Muscle layer of colon (tissue), 2 donors: Measurements from ENCODE around the gene CDKAL1.
"Not testable (repeated sequence)": the region's sequence is repeated elsewhere in the genome, so short reads cannot be mapped to it uniquely, and the experiment has no call there.

ENCODE experiments used
- H3K27ac ChIP-seq: one replicate; pipeline ENCODE4 v1.7.0; 2013; ENCODE audit warnings: low read depth, mild to moderate bottlenecking, low read length, moderate library complexity
- H3K27me3 ChIP-seq, 2 donors: one replicate each; pipeline ENCODE4 v1.7.0; 2013; ENCODE audit warnings: low read length in 2 of 2, mild to moderate bottlenecking in 2 of 2; ENCODE audit not compliant: insufficient read depth in 2 of 2, control insufficient read depth in 1 of 2
- H3K36me3 ChIP-seq: one replicate; pipeline ENCODE4 v1.7.0; 2013; ENCODE audit warnings: mild to moderate bottlenecking, low read length; ENCODE audit not compliant: insufficient read depth
- H3K4me1 ChIP-seq: one replicate; pipeline ENCODE4 v1.7.0; 2013; ENCODE audit warnings: mild to moderate bottlenecking, low read length; ENCODE audit not compliant: insufficient read depth
- H3K4me3 ChIP-seq, 2 donors: one replicate each; pipeline ENCODE4 v1.7.0; 2013; ENCODE audit warnings: low read length in 2 of 2, low read depth in 1 of 2, mild to moderate bottlenecking in 1 of 2, moderate library complexity in 1 of 2
- H3K9ac ChIP-seq: one replicate; pipeline ENCODE4 v1.7.0; 2013; ENCODE audit warnings: low read length
- H3K9me3 ChIP-seq: one replicate; pipeline ENCODE4 v1.7.0; 2013; ENCODE audit warnings: mild to moderate bottlenecking, low read length
- donor health status: abdominal sarcoma.
- donor health status: Adenocarcinoma of cecum.

The CDKAL1 gene

DNA sequence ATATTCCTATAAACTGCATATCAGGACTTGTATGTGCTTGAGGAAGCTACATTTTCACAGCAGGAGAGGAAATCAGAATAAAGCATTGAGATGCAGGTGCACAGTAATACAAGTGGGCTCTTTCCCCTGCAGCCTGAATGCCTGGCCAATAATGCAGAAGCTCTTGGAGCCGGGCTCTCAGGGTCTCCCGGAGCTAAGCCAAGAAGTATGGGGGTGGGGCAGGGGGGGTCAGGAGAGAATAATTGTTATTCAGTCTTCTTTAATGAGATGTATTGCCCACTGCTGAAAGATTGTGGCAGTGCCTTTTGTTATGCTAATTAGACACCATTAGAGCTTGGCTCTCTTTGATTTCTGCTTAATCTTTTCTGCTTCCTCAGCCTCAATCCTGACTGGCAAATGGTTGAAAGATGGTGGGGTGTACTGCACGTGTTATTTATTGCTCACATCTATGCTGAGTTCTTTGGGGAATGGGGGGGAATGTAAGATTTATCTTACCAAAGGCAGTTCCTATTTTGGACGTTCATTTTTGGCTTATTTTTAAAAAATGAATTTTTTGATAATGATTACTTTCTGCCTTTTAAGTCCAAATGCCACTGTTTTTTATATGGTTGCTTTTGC lies 651.7 kb downstream of the CDKAL1 start:
- Histone ChIP-seq H3K27ac (no peak overlapping the region), H3K4me3 (no peak overlapping the region), H3K4me1 (no peaks in the 10 kb centered on the region), H3K27me3 (no peaks in the 10 kb centered on the region), H3K36me3 (no peaks in the 10 kb centered on the region), H3K9me3 (no peaks in the 10 kb centered on the region), H3K9ac (no peak overlapping the region)

DNA sequence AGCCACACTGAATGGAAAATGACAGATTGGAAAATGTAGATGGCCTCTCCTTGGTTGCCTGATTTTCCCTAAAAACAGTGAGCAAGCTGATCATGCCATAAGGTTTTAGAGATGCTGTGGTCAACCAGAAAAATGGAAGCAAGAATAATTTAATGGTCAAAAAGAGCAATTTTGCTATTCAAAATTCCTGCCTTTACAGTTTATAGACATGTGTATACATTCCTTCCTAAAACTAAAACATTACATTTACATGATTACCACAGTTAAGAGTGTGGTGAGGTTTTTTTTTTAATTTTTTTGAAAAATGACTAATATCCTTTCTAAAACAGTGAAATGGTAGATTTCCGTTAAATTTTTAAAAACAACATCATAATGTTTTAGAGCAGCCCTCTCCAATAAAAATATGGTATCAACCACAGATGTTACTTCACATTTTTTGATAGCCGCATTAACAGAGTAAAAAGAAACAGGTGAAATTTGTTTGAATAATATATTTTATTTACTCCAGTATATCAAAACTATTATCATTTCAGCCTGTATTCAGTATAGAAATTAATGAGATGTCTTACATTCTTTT lies 652.3 kb downstream of the CDKAL1 start:
- Histone ChIP-seq H3K4me1 (no peaks in the 10 kb centered on the region), H3K27me3 (no peaks in the 10 kb centered on the region), H3K36me3 (no peaks in the 10 kb centered on the region), H3K27ac (no peak overlapping the region), H3K9me3 (no peaks in the 10 kb centered on the region), H3K4me3 (no peak overlapping the region), H3K9ac (no peak overlapping the region)

DNA sequence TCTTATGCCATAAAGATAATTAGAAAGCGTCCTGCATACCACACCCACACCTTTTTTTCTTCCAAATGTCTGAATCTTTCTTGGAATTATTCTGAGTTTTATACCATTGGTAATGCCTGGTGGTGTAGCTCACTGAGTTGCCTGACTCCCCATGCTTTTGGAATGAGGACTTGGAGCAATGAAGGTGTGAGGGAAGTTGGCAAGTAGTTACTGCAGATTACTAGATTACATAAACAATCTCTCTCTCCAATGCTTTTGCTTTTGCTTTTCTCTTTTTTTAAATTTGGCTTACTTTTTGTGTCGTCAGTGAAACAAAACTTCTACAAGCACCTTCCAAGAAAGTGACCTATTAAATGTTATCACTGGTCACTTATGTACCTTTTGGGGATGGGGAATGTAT lies 653.2 kb downstream of the CDKAL1 start:
- Histone ChIP-seq H3K36me3 (no peaks in the 10 kb centered on the region), H3K4me1 (no peaks in the 10 kb centered on the region), H3K9ac (no peak overlapping the region), H3K27ac (no peak overlapping the region), H3K9me3 (no peaks in the 10 kb centered on the region), H3K4me3 (no peak overlapping the region), H3K27me3 (no peaks in the 10 kb centered on the region)

DNA sequence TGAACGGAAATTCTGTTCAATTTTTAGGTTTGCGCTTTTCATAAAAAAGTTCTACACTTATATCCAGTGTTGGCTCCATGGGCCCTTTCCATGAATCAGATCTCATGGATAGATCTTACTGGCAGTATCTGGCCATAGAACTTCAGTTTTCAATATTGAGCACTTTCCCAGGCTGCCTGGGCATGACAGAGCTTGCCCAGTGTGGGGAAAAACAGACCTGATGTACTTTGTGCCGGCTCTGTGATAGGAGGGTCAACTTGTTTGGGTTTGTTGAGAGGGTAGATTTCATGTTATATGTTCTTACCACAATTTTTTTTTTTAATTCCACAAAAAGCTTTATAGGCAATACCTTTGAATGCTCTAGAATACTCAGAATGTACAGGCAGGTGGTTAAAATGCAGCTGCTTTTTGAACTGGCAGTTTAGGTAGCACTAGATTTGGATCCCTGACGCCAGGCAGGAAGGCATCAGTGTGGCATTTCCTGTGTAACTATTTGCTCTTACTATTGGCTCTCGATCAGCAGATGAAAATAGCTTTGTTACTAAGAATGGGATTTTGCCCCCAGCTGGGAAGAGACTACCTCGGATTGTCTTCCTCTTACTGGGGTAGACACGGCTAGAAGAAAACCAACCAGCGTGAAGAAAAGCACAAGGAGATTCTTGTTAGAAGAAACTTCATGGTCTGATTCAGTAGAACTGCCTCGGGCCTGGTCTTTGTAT lies 654.4 kb downstream of the CDKAL1 start:
- no peaks in the 10 kb centered on the region for H3K27me3 ChIP-seq
- H3K4me3 ChIP-seq, result no peak overlapping the region
- H3K9ac ChIP-seq, result no peak overlapping the region
- H3K9me3 ChIP-seq, result no peaks in the 10 kb centered on the region
- H3K36me3 ChIP-seq, result no peaks in the 10 kb centered on the region
- no peaks in the 10 kb centered on the region for H3K4me1 ChIP-seq
- H3K27ac ChIP-seq, result no peak overlapping the region

DNA sequence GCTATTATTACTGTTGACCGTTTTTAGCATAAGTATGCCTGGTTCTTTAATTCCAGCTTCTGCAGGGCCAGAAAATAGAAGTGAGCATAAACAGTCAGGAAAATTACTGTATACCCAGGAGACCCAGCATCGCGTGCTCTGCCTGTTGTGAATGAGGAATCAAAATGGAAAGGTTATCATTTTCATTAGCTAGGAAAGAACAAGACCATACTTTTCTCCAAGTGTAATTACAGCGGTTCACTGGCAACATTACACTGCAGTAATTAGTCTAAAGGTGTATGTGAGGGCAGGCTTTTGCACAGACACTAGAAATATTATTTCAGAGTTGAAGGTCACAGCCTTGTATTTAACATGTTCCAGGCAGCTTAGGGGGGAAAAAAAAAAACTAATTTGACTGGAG lies 655.5 kb downstream of the CDKAL1 start:
- H3K9ac ChIP-seq, result no peak overlapping the region
- H3K4me3 ChIP-seq, result no peak overlapping the region
- H3K27ac ChIP-seq, result no peak overlapping the region
- no peaks in the 10 kb centered on the region for H3K9me3 ChIP-seq
- no peaks in the 10 kb centered on the region for H3K4me1 ChIP-seq
- H3K27me3 ChIP-seq, result no peaks in the 10 kb centered on the region
- no peaks in the 10 kb centered on the region for H3K36me3 ChIP-seq

DNA sequence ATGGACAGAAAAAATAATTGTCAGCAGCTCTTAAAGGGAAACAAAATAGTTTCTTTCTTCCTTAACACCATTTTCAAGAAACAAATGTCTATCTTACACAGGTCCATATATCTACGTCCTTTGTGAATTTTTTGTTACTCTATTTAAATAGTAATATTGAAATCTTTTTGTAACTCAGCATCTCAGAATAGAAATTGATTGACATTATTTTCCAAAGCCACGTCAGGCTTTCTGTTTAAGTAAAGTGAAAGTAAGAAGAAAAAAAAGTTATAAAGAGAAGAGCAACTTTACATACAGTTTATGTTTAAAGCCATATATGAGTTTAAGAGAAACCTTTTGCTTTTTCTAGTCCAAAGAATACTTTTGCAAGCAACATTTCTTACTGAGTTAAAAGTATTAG lies 656.4 kb downstream of the CDKAL1 start:
- no peaks in the 10 kb centered on the region for H3K27me3 ChIP-seq
- no peaks in the 10 kb centered on the region for H3K36me3 ChIP-seq
- H3K27ac ChIP-seq, result no peak overlapping the region
- H3K4me1 ChIP-seq, result peaks cover 1% of the 10 kb centered on the region
- no peak overlapping the region for H3K9ac ChIP-seq
- H3K4me3 ChIP-seq, result no peak overlapping the region
- no peaks in the 10 kb centered on the region for H3K9me3 ChIP-seq

DNA sequence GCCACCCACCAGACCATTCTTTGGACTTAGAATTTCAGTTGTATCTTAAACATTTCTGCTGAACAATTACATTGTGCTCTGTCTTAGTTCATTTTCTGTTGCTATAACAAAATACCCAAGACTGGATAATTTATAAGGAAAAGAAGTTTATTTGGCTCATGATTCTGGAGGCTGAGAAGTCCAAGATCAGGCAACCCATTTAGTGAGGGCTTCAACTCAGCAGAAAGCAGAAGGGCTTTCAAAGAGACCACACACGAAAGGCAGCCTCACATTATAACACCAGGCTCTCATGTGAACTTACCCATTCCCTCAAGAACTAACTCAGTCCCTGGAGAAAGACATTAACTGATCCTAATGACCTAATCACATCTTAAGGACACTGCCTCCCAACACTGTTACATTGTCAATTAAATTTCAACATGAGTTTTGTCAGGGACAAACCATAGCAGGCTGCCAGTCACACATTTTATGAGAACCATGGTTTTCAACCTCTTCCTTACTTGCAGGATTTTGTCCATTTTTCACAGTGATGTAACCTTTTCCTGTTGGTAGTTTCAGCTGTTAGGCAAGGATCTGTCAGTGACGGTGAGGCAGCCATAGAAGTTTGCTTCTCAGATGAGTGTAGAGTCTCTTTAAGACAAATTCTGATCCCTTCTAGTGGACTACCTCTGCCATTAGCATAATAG lies 659.7 kb downstream of the CDKAL1 start:
- H3K36me3 ChIP-seq, result no peaks in the 10 kb centered on the region
- H3K27me3 ChIP-seq, result no peaks in the 10 kb centered on the region

DNA sequence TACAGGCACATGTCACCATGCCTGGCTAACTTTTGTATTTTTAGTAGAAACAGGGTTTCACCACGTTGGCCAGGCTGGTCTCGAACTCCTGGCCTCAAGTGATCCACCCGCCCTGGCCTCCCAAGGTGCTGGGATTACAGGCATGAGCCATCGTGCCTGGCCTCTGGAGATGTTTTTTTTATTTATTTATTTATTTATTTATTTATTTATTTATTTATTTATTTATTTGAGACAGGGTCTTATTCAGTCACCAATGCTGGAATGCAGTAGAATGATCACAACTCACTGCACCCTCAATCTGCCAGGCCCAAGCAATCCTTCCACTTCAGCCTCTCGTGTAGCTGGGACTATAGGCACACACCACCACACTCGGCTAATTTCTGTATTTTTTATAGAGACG lies 661.0 kb downstream of the CDKAL1 start:
- H3K9ac ChIP-seq, H3K36me3 ChIP-seq, H3K27me3 ChIP-seq, H3K27ac ChIP-seq, H3K4me3 ChIP-seq, H3K4me1 ChIP-seq, H3K9me3 ChIP-seq: not testable (repeated sequence)

More for the DNA sequence above, 659.7 kb downstream of the CDKAL1 start:
- Histone ChIP-seq H3K9ac (no peak overlapping the region), H3K27ac (no peak overlapping the region), H3K4me3 (no peak overlapping the region), H3K9me3 (no peaks in the 10 kb centered on the region), H3K4me1 (peaks cover 9% of the 10 kb centered on the region)

DNA sequence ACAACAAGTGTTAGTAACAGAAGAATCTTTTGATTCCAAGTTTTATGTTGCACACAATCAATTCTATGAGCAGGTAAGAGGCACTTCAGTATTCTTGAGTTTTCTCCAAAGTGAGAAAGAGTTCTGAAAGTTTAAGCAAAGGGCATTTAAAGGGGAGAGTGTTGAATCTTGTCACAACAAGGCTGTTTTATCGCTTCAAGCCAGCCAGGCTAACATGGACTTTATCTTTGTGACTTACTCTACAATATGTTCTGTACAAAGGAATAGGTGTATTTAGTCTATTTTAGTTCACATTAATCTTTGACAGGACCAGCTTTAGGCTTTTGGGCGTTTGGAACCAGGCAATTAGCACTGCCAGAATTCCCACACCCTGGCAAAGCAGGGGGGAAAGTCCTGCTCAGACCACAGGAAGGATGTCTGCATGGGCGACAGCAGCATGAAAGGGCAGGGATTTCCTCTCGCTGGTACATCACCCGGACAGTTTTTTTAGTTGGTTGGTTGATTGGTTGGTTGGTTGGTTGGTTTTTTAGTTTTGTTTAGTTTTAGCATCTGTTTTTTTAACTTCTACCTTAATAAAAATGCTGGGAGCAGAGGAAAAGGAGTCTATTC lies 663.9 kb downstream of the CDKAL1 start:
- H3K4me3 ChIP-seq, result no peak overlapping the region
- H3K9me3 ChIP-seq, result no peaks in the 10 kb centered on the region
- H3K4me1 ChIP-seq, result peaks cover 9% of the 10 kb centered on the region
- H3K36me3 ChIP-seq, result no peaks in the 10 kb centered on the region
- H3K9ac ChIP-seq, result no peak overlapping the region
- no peaks in the 10 kb centered on the region for H3K27me3 ChIP-seq
- no peak overlapping the region for H3K27ac ChIP-seq

DNA sequence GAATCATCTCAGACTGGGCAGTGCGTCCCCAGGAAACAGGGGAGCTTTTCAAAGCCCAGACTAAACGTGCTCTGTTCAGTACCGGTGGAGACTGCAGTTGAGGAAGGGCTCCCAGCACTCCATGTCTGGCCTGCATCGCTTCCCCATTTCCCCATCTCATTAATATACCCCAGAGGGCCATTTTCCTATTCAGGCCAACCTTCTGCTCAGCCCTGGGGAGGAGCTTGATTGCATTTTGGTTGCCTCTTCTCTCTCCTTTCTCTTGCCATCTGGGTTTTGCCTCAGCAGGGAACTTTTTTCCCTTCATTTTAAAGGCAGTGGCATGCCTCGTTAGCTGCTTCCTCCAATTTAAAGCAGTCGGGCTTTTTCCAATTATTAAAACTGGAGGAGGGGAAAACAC lies 665.0 kb downstream of the CDKAL1 start:
- peaks cover 9% of the 10 kb centered on the region for H3K4me1 ChIP-seq
- no peaks in the 10 kb centered on the region for H3K36me3 ChIP-seq
- H3K9me3 ChIP-seq, result no peaks in the 10 kb centered on the region
- no peak overlapping the region for H3K4me3 ChIP-seq
- H3K27me3 ChIP-seq, result no peaks in the 10 kb centered on the region
- no peak overlapping the region for H3K27ac ChIP-seq
- no peak overlapping the region for H3K9ac ChIP-seq

DNA sequence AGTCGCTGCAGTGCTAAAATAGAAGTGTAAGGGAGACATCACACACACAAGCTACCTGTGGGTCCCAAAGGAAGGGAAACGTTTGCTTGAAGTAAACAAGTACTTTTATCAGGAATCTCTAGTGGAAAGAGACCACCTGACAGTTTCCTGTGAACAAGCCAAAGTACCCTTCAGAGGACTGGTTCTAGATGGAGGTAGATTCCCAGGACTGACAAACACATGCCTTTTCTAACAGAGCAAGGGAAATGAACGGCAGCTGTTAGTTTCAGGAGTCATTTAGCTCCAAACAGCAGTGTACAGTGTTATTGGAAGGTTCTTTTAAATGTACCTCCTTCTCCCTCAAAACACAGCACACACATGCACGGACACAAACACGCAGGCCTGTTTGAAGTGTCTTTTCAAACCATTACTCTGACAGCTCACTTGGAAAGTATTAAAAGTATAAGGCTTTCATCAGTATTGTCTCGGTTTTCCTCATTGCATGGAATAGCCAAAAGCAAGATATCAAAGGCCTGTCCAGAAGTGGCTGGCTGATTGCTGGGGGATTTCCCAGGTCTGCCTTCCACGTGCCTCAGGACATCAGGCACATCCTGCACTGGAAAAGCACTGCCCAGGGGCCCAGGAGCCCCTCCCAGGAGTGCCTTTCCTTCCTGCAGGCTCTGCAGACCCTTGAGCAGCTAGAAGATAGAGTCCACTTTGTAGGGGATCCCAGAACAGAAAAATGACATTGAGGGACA lies 666.0 kb downstream of the CDKAL1 start:
- Histone ChIP-seq H3K4me1 (peaks cover 9% of the 10 kb centered on the region), H3K27me3 (no peaks in the 10 kb centered on the region), H3K36me3 (no peaks in the 10 kb centered on the region), H3K4me3 (no peak overlapping the region), H3K9ac (no peak overlapping the region), H3K9me3 (no peaks in the 10 kb centered on the region), H3K27ac (no peak overlapping the region)
